Stimulated activated CD8-positive, alpha-beta memory T cell treated with anti-CD3 and anti-CD28 coated beads, Interleukin-7, amount 100 ng/mL, for 48 hours (primary cell): Measurements from ENCODE around the gene EIF3A.
"Not testable (repeated sequence)": the region's sequence is repeated elsewhere in the genome, so short reads cannot be mapped to it uniquely, and the experiment has no call there.

ENCODE experiments used
- DNase-seq, 2 donors: peaks; one replicate each; pipeline ENCODE4 v3.0.0-alpha.2; 2020; ENCODE audit warnings: low read depth in 1 of 2; ENCODE audit errors: extremely low read depth in 1 of 2

EIF3A gene

DNA sequence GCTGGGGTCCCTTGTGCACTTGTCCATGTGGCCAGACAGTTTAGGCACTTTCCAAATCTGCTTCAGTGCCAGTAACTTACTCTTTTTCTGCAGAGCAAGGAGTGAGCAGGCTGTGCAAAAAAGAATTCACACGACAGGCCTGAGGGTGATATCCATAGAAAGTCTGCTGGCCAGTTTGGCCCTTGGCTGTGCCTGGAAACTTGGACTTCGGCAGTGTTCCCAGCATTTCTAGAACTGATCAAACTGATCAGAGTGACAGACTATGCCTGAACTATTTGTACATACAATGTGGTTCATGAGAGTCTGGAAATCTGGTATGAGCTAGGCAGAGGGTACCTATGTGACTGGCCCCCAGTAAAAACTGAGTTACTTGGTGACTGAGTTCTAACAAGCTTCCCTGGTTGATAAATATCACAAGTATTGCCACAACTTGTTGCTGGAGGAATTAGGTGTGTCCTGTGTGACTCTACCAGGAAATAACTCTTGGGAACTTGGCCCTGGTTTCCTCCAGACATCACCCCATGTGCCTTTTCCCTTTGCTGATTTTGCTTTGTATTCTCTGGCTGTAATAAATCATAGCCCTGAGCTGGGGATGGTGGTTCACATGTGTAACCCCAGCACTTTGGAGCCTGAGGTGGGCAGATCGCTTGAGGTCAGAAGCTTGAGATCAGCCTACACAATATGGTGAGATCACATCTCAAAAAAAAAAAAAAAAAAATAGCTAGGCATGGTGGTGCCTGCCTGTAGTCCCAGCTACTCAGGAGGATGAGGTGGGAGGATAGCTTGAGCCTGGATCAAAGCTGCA is 20.0 kb upstream of the EIF3A start:
- DNase-seq = no peak

DNA sequence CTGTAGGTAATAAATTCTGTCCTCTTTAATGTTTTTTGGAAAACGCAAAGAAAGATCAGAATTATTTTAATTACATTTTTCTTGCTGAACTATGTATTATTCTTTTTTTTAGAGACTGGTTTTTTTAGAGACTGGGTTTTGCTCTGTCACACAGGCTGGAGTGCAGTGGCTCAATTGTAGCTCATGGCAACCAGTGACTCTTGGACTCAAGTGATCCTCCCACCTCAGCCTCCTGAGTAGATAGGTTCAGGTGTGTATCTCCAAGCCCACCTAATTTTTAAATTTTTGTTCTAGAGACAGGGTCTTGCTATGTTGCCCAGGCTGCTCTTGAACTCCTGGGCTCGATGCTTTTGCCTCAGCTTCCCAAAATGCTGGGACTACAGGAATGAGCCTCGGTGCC is 18.0 kb upstream of the EIF3A start:
- DNase-seq = no peak

DNA sequence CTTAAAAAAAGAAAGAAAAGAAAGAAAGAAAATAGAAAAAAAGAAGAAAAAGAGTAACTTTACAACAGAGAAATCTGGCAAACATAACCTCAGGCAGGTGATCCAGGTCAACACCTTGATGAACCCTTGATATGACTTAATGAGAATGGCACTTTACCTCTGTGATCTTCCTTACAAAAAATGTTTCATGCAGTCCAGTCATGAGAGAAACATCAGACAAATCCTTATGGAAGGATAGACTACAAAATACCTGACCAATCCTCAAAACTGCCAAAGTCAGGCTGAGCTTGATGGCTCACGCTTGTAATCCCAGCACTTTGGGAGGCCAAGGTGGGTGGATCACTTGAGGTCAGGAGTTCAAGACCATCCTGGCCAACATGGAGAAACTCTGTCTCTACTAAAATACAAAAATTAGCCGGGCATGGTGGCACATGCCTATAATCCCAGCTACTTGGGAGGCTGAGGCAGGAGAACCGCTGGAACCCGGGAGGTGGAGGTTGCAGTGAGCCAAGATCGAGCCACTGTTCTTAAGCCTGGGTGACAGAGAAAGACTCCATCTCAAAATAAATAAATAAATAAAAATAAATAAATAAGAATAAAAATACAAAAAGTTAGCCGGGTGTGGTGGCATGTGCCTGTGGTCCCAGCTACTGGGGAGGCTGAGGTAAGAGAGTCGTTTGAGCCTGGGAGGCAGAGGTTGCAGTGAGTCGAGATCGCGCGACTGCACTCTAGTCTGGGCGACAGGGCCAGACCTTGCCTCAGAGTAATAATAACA is 16.2 kb upstream of the EIF3A start:
- DNase-seq = not testable (repeated sequence)

DNA sequence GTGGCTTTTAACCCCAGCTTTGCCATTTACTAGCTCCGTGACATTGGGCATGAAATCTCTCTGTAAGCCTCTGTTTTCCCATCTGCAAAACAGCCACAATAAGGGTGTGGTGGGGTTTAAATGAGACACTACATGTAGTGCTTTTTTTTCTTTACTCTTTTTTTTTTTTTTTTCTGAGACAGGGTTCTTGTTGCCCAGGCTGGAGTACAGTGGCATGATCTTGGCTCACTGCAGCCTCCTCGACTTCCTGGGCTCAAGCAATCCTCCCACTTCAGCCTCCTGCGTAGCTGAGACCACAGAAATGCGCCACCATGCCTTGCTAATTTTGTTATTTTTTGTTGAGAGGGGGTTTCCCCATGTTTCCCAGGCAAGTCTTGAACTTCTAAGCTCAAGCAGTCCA is 15.0 kb upstream of the EIF3A start:
- DNase-seq = no peak

DNA sequence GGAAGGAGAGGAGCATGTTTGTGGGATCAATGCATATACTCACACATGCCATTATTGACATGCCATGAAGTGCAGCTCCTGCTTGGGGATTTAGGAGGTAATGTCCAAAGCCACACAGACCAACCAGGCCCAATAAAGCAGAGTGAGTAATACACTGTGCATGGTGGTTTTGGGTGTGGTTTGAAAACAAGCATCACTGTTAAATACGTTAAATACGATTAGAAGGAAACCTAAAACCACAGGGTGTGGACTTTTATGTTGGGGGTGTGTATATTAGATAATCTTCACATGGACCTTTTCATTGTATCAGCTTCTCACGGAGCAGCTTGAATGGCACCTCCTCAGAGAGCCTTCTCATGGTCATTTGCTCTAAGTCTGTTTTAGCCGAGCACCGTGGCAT is 10.4 kb upstream of the EIF3A start:
- DNase-seq = no peak

DNA sequence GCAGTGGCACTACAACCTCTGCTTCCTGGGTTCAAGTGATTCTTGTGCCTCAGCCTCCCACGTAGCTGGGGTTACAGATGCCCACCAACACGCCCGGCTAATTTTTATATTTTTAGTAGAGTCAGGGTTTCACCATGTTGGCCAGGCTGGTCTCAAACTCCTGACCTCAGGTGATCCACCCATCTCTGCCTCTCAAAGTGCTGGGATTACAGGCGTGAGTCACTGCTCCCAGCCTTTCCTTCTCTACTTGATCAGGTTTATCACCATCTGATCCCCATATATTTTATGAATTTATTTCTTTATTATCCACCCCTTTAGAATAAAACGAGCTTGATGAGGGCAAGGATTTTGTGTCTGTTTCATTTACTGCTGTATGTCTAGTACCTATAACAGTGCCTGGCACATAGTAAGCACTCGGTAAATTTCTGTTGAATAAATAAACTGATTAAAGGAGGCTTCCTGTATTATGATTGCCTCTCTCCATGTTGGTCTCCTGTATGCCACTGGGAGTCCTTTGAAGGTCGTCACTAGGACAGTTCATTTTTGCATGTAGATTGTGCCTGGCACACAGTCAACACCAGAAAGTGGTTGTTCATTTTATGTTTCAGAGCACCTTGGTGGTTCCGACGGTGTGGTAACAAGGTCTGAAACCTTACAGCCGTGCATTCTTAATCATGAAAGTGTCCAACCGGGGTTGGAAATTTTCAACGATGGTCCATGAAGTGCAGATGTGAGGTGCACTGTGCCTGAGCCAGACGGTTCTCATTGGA is 9.6 kb upstream of the EIF3A start:
- no peak for DNase-seq

DNA sequence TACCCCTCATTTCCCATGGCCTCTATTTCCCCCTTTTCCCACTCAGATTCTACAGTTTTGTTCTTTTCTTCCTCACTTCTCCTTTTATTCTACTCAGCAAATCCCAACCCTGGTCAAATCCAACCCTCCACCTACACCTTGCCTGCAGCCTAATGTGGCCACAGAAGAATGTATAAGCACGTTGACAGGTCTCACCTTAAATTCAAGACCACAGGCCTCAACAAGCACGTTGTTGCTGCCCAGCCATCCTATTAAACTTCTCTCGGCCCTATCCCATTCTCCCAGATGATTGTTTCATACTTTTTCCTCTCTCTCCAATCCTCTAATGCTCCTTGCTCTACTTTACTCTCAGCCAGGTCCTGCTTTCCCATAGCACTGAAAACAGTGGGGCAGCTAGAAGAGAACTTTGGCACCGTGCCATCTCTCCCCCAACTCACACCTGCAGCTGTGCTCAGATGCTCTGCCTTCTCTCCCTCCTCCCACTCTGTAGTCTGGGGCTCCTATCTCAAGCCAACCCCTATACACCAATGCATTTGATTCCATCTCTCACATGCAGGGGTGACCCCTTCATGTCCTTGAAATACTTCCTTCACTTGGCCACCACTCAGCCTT is 6.8 kb upstream of the EIF3A start:
- DNase-seq = no peak

DNA sequence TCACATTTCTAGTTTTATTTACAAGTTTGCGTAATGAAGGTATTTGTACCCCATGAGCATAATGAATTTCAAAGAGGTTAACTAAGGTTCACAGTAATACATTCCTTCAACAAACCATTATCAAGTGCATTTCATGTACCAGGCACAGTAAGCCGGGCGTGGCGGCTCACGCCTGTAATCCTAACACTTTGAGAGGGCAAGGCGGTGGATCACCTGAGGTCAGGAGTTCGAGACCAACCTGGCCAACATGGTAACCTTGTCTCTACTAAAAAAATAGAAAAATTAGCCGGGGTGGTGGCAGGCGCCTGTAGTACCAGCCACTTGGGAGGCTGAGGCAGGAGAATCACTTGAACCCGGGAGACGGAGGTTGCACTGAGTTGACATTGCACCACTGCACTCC is 4.3 kb upstream of the EIF3A start:
- no peak for DNase-seq

DNA sequence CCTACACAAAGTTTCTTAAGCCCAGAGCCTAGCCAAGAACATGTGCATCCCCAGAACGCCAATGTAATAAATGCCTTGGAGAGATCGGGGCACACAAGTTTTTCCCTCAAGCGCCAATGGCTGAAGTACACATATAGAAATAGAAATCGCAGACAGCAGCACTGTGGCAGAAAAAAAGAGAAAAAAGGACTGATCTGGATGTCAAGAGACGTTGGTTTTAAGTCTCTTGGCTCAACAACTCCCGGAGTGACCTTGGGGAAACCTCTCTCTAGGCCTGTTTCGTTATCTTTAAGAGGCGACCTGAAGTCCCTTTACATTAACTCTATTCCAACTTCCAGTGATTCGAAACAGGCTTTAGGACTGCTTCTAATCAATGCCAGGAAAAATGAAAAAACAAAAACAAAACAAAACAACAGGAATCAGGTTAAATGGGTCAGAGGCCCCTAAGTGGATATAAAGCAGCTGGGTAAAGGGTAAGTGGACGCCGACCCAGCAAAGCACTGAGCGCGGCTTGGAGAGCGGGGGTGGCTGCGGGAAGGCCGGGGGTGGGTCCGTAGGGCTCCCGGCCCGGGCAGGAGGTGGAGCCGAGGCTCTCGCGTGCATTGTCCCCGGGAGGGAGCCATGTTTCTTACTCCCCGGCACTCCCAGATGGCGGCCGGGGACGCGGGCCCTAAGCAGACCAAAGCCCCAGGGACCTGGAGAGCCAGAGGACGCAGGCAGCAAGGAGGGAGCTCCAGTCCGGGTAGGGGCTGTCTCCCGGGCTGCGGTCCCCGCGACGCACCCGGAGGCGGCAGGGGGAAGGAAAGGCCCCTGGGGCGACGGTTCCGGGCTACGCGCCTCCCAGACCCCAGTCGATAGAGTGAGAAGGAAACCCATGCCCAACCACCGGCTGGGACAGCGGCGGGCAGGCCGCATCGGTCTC is 757 bp downstream of the EIF3A start:
- DNase-seq = peak; percentile 44 to 67

DNA sequence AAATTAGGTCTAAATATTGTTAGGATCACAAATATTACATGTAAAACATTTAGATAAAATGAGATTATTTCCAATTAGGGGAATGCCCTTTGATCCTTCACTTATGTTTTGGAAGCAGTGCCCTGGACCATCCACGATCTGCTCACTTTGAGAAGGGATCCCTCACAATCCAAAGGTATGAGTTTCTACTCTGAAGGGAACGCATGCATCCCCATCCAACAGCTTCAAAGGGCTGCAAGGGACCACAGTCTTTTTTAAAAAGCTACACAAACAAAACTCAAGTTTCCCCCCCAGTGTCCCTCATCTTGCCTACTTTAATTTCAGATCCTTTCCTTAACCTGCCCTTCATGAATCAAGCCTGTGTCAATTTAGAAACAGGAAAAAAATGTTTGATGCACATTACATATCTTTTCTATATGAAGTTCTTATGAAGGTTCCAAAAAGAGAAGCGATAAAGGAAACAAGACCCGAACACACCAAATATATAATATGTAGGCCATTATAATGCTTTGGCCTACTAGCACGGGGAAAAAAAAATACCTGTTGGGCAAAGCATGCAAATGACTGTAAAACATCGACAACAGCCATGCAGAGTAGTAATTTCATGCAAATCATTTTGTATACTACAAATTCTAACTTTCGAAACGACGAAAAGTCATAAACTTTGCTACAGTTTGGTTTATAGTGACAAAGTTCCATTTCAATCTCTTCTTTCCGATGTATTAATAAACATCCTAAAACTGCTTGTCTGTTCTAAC is 2.0 kb downstream of the EIF3A start:
- DNase-seq = no peak

DNA sequence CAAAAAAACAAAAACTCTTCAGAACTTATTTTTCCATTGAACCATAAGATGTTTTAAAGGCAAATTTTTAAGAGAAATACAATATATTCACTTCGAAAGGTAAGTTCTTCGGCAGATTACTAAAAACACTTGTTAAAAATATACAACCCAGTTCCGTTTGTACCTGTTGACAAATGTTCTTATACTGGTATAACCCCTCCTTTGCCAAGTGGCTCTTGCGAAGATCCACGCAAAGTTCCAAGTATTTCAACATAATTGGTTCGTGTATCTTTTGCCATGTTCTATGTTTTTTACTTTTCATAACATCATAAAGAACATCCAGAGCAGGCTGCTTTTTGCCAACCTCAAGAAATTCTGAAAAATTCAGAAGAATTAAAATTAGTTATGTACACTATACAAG is 7.0 kb downstream of the EIF3A start:
- DNase-seq = no peak

DNA sequence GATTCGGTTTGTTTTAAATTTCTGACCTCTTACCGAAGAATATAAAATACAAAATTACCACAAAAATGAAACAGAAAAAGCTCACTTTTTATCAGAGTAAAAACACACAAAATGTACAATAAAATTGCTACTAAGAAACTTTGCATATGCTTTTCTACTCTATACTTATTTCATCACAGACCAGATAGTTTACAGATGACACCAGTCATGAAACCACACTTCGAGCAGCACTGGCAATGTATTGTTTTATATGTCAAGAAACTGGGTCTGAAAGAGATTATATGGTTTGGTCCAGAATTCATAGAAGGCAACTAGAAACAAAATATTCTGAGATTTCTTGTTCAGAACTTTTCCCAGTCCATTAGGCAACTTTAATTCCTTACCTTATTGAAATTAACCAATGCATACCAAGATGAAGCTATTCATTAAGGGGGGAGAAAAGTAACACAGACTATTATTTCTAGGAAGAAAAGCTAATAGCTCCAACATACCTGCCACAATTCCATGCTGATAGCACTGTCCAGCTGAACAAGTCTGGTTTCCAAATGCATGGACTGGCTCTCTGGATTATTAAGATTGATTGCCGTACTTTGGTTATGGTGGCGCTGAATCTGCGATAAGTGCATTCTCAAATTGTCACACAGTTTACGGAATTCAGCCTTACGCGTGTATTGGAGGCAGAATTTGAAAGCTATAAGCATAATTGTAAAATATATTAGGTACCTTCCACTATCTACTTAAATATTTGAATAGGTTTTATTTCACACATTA is 10.0 kb downstream of the EIF3A start:
- no peak for DNase-seq

DNA sequence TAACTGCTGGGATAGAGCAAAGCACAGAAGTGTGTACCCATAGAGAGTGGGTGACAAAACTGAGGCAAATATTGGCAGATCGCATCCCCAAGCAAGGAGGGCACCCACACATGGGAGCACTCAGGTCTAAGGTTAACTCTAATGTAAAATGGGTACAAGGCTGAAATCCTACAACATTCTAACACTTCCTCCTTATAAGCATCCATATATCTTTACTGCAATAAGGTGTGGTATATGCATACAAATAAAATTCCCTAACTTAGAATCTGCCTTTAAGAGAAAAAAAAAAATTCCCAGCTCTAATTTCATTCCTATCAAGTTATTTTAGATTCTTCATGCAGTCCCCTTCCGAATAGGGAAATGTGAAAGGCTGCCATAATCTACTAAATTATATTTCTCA is 18.7 kb downstream of the EIF3A start:
- DNase-seq = no peak

DNA sequence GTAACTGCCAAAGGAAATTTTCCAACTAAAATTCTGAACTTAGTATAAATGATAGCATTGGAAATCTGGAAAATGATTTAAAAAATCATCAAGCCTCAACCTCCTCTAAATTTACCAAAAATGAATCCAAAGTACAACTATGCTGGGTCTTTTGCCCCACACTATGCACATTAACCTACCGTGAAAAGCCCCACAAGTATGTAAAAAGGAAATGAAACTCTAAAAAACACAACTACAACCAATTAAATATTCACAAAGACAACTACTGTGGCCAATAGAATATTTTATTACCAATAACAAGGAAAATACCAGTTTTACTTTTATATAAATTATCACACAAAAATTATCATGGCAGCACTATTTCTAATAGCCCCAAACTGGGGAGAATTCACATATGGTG is 19.3 kb downstream of the EIF3A start:
- DNase-seq = no peak

DNA sequence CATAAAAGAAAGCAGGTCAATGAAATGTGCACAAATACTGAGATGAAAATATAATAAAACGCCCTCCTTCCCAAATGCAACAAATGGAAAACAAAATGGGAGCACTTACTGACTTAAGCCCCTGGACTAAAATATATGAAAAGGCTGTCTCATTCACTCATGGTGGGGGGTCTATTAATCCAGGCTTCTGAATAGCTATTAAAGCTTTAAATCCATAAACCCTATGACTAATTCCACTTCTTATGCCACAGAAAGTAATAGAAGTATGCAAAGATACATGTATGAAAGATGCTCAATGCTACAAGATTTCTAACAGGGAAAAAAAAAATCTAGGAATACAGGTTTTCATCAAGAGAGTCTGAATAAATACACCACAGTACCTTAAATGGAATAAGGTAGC is 20.5 kb downstream of the EIF3A start:
- DNase-seq = no peak

DNA sequence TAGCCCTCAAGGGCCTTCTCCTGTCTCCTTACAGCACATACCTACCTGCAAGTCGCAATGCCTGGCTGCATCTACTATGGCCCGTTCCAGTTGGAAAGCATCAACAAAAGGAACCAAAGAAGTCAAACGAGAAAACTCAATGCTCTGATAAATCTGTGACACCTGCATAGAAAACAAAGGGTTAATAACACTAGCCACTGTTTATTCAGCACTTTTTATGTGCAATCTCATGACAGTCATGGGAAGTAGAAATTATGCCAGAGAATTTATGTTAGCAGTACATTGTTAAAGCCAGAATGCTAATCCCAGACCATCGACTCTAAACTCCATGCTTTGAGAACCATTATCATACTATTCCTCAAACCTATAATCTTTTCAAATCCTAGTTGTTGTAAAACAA is 21.1 kb downstream of the EIF3A start:
- DNase-seq = no peak

DNA sequence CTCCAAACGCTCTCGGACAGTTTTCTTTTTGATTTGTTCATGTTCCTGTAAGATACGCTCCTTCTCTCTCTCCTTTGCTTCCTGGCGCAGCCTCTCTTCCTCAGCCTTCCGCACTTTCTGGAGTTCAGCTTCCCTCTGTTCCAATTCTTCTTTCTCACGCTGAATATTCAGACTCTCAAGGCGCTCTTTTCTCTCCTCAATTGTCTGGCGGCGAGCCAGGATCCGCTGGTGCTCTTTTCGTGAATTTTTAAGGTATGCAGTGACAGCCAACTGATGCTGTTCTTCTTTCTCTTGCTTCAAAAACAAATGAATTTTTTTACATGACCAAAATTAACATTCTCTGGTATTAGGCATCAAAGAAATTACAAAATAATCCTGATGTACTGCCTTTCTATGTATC is 22.6 kb downstream of the EIF3A start:
- no peak for DNase-seq

DNA sequence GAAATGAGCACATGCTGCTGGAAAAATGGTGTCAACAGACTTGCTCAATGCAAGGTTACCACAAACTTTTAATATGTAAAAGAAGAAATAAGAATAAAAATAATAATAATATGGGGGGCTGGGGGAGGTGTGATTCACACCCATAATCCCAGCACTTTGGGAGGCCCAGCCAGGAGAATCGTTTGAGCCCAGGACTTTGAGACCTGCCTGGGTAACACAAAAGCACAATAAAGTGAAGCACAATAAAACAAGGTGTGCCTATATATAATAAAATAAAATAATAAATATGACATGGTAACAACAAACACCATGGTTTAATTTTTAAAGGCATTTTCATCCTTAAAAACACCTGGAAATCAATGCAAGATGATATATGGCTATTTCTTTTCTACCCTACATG is 25.1 kb downstream of the EIF3A start:
- DNase-seq = no peak

DNA sequence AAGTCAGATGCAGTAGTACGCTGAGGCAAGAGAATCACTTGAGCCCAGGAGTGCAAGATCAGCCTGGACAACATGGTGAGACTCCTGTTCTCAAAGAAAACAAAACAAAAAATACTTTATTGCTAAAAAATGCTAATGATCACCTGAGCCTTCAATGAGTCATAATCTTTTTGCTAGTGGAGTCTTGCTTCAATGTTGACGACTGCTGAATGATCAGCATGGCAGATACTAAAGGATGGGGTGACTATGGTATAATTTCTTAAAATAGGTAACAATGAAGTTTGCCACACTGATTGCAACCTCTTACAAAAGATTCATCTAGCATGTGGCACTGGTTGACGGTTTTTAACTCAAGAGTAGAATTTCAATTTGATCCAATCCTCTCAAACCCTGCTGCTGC is 28.8 kb downstream of the EIF3A start:
- DNase-seq = no peak
